ENCODE measurements around the gene NAT9. TPM values are rescaled to one million over a fixed set of nuclear protein-coding genes. Genes with fewer than 3 reads are reported as not detected.

Gene NAT9
- total RNA-seq, 1 donor from 2014 or later = 19.4 TPM

DNA sequence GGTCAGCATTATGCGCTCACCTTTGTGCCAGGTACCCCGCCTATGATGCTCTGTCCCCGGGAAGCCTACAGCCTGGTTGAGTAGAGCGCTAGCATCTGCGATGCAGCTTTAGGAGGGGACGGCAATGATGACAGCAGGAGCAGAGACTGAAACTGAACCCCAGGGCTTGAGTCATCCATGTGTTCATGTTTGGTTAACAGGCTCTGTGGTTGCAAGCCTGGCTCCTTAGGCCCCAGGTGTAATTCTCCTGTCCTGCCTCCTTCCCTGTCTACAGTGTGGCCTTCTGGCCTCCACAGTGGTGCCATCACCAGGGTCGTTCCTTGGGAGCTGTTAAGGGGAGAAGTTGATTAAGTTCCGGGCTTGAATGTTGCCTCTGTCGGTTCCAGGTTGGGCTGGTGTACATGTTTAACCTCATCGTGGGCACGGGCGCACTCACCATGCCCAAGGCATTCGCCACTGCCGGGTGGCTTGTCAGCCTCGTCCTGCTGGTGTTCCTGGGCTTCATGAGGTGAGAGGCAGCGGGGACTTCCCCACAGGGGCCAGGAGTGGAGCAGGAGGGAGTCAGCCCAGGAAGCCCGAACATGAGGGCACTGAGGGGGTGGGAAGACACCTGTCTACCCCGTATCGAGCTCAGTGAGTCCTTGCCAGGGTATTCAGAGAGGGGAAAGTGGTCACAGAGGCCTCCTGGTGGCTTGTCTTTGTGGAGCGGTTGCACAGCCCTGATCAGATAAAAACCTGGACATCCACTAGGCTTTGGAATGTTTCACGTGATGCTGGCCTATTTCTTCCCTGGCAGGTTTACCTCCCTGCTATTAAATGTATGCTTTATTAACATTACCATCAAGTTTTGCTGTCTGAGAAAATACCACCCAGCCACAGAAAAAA, 9.2 kb upstream of the NAT9 start:
- ATAC-seq = no peak
- no peak for DNase-seq (ENCODE audit: missing footprints)
- intact Hi-C loops (cut with DNase I) = no loop called here

DNA sequence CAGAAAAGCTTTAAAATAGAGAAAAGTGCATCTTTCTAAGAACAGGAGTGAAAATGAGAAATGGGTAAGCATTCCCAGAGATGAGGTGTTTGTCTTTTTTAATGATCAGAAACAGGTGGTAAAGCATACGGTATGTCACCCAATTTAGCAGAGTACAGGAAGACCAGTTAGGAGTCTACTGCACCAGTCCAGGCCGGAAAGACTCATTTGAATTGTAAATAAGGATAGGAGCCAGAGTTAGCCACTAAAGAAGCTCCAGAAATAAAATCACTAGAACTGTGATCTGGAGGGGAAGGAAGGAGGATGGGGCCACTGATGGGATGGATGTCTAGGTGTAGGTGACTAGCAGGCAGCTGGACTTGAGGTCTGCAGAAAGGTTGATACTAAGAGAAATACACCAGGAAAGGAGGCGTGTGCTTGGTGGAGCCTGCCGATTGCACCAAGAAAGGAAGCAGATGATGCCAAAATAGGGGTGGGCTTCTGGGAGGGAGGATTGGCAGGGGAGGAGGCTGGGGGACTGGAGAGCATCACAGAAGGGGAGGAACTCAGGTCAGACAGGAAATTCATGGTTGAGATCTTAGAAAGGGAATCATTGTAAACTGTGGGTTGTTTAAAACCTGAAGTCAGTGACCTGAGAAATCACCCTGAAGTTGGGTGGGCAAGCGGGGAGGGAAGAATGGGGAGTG, 8.1 kb upstream of the NAT9 start:
- intact Hi-C loops (cut with DNase I) = no loop called here
- DNase-seq (ENCODE audit: missing footprints) (no peak), ATAC-seq (no peak)

DNA sequence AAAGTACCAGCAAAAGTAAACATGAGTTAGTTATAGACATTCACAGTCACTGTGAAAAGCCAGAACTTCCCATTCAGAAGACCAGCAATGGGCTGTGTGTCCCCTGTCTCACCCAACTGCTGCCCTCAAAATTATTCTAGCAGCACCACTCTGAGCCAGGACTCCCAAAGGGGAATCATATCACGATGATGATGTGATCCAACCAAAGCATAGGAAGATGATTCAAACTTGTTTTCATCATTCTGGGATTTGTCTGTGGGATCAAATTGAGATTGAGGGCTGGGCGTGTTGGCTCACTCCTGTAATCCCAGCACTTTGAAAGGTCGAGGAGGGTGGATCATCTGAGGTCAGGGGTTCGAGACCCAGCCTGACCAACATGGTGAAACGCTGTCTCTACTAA, 6.4 kb upstream of the NAT9 start:
- DNase-seq (ENCODE audit: missing footprints) (no peak), ATAC-seq (no peak)
- intact Hi-C loops (cut with DNase I) = no loop called here

DNA sequence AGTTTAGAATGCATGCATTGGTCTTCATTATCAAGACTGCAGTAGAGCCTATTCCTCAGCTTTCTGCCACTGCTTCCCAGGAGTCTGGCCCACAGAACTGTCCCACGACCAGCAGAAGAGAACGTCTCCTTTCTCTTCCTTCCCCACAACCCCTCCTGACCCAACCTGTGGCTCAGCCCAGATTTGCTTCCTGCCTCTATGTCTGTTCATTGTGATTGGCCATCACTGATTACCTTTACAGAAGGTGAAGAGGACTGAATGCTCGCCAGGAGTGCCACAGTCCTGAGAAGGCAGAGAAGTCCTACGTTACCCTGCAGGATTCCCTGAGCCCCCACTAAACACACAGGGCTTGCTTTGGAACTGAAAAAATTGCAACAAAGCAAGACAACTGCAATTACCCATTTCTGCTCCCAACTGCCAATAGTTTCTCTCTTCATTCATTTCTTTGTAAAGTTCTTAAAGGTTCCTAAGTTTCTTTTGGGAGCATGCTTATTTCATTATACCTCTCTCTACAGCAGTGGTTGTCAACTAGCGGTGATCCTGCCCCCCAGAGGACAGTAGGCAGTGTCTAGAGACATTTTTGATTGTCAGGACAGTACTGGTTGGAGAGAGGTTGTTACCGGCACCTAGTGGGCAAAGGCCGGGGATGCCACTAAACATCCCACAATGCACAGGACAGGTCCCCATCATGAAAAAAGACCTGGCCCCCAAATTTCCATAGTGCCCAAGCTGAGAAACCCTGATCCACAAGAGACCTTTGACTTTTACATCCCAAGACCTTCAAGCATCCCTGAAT, 4.5 kb upstream of the NAT9 start:
- no peak for DNase-seq (ENCODE audit: missing footprints)
- no peak for ATAC-seq
- intact Hi-C loops (cut with DNase I) = no loop called here

DNA sequence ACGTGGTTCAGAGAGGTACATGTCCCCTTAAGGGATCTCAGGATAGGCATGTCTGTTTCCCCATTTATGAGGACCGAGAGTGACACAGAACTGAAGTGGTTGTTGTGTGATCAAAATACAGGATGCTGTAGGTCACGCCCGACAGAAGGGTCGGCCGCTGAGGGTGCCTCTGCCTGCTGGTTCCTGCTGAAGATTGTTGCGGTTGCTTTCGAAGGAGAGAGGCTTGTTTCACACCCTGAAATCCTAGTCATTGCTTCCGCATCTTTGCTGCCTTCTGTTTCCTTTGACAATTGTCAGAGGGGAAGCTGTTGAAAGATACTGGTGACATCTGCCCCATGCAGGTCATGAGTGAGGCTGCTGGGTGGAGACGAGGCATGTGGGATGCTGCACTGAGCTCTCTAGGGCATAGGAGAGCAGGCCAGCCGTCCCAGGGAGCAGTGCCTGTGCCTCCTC, 3.8 kb upstream of the NAT9 start:
- peak; percentile 89 for DNase-seq (ENCODE audit: missing footprints)
- peak; percentile 20 for ATAC-seq
- intact Hi-C loops (cut with DNase I) = loop anchor here (5.0 kb wide), 1 partner anchor 92 kb away; the partner anchor contains the start of gene FDXR

DNA sequence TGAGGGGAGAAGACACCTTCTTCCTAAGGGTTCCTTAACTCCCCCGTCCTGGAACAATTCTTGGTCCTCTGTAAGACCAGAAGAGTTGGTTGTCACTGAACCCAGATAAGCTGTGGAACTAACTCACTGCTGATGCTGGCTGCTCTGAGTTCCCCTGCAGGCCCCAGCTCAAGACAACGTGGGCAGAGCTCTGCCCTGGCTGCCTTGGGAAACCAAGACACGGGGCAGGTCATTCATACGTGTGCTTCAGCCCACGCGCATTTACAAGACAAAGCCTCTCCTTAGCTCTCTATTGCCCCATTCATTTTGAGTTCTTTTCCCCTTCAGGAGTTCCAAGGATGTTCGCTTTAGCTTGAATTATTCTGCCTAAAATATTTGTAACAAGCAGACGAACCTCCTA, 3.4 kb upstream of the NAT9 start:
- intact Hi-C loops (cut with DNase I) = loop anchor here (5.0 kb wide), 1 partner anchor 93 kb away; the partner anchor contains the start of gene FDXR
- ATAC-seq (no peak), DNase-seq (ENCODE audit: missing footprints) (no peak)

DNA sequence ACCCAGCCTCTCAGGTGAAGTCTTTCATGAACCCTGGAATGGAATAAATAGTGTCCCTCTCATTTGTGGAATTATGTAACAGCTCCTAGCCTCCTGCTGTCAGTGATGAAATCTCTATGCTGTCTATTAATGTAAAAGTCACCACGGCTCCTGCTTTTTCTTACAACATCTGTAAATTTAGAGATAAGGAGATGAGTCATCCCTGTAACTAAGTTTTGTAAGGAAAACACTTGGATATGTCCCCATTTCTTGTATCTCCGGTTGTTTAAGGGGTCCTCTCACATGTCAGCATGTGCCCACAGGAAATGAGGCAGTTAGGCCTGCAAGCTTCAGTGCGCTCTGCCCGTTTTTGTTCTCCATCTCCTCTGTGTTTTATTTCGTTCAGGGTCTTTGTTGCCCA, 2.8 kb upstream of the NAT9 start:
- intact Hi-C loops (cut with DNase I) = loop anchor here (5.0 kb wide), 1 partner anchor 93 kb away; the partner anchor contains the start of gene FDXR
- ATAC-seq = no peak
- no peak for DNase-seq (ENCODE audit: missing footprints)

DNA sequence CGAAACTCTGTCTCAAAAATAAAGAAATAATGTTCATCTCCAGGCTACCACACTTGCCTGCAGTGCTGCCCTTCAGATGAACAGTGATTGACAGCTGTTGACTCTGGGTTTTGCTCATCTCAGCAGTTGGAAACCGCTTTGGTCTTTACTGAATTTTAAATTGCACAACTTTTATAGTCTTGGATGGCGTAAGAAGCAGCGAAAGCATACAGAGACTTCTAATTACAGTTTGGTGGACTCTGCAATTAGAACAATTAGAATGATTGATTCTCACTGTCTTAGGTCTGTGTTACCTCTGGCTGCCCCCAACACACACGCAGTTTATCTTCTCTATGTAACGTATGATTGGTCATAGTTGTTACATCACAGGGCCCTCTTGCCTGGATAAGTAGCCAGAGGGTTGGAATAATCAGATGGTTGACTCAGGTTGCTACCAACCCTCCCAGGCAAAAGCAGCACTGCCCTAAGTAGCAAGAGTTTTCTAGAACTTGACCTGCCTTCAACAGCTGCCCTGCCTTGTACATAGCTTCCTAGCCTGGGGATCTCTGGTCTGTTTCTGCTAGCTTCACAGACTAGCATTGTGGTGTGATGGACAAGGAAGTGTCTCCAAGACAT, 1.9 kb upstream of the NAT9 start:
- ATAC-seq (no peak), DNase-seq (ENCODE audit: missing footprints) (no peak)
- intact Hi-C loops (cut with DNase I) = loop anchor here (5.0 kb wide), 1 partner anchor 94 kb away; the partner anchor contains the start of gene FDXR

DNA sequence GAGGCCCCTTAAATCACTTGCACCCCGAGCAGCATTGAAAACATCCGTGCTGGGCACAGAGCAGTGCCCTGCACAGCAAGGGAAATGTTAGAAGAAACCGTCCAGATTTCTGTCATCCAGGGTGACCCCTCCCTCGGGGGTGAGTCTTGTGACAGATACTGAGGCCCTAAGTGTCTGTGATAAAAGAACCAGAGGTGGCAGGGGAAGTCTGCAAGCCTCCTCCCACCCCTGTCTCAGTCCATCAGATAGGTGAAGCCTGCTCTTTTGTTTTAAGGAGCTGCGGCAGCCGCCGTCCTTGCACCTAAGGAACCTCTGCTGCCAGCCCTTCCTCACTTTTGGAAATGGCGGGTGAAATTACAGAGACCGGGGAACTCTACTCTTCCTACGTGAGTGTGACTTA, 845 bp upstream of the NAT9 start:
- intact Hi-C loops (cut with DNase I) = loop anchor here (5.0 kb wide), 1 partner anchor 95 kb away; the partner anchor contains the start of gene FDXR

DNA sequence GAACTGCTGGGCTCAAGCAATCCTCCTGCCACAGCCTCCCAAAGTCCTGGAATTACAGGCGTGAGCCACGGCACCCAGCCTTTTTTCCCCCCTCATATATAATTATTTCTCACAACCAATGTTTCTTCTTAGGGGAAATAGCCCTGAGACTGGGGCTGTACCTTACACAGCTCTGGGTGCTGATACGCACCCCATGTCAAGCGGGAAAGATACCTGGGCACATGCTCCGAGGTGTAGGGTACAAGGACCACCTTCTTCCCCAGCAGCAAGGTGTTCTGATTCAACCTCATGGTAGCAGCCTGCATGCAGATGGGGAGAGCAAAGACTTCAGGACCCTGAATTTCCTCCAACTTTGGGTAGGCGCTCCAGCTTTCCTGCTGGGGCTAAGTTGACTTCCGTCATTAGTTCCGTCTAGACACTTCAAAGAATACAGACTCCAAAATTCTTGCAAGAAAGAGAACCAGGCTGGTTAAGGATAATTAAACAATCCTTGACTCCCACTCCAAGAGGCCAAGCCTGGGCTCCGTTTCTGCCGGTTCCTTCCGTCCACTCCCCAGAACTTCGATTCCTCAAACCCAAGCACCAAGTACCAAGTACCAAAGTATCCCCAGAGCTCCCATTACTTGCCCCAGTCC, 619 bp downstream of the NAT9 start:
- ATAC-seq = no peak
- intact Hi-C loops (cut with DNase I) = loop anchor here (5.0 kb wide), 1 partner anchor 97 kb away; the partner anchor contains the start of gene FDXR
- no peak for DNase-seq (ENCODE audit: missing footprints)

More for the DNA sequence above, 845 bp upstream of the NAT9 start:
- no peak for ATAC-seq
- no peak for DNase-seq (ENCODE audit: missing footprints)

DNA sequence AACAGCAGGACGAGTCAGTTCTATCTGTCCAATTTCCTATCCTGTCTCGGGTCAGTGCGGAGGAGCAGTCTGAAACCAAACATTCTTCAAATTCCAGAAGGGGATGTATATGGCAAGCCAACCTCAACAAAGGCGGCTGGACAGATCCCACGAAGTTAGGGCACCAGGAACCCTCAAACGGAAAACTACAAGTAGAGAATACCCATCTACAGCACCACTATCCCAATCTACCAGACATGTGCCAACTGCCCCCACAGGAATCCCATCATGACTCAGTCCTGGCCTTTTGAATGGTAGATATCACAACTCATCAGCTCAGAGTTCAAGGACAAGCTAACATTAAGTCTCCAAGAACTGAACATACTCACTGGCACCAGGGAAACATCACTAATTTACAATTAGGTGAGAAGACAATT, 2.3 kb downstream of the NAT9 start:
- no peak for DNase-seq (ENCODE audit: missing footprints)
- no peak for ATAC-seq
- intact Hi-C loops (cut with DNase I) = no loop called here

DNA sequence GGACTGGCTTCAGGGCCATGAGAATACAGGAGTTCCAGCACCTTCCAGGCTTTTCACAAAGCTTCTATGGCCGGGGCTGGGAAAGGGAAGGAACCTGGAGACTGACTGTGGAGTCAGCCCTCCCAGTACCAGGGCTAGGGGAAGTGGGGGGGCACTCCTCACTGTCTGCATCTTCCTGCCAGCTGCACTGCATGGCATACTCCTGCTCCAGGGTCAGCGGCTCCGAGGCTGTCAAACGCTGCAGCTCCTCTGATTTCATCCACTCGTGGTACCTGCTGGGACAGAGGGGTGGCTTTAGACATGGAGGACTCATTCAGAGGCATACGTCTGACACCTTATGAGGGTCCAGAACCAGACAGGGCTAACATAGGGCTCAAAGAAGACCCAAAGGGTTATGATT, 2.7 kb downstream of the NAT9 start:
- DNase-seq (ENCODE audit: missing footprints) = no peak
- ATAC-seq = no peak
- intact Hi-C loops (cut with DNase I) = no loop called here

DNA sequence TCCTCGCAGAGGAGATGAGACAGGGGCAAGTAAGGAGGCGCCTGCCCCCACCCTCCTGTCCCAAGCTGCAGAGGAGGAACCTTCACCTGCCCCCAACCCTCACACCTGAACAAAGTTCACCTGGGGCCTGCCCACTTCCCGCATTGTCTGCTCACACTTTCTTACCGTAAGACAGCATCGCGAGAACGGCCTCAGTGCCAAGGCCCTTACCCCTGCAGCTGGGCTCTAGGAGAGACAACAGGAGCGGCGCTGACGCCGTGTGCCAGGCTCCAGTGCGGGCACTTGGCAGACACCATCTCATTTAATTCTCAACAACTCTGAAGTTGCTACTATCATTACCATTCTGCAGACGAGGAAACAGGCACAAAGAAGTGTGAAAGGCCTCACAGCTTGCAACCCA, 4.1 kb downstream of the NAT9 start:
- intact Hi-C loops (cut with DNase I) = no loop called here
- no peak for DNase-seq (ENCODE audit: missing footprints)
- ATAC-seq = no peak

DNA sequence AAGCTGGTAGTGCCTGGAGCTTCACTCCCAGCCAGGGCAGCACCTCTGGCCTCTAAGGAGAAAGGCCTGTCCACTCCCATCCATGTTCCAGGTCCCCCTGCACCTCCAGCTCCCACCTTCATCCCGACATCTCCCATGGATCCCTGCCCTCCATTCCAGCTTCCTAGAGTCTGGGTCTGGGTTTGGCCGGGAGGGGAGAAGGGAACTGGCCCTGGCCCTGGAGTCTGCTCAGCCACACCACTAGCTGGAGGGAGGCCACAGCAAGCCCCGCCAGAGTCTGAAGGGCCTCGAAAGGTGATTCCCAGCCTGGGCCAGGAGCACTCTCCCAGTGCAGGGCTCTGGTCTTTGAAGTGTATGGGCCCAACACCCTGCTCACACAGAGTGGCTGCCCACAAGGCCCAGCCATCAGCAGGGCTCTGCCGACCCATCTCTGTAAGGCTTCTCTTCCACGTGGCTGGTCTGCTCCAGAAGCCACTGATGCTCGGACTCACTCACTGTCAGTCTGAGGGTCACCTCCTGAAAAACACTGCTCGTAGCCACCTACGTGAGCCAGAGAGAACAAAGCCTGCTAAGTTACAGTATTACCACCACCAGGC, 4.7 kb downstream of the NAT9 start:
- ATAC-seq (no peak), DNase-seq (ENCODE audit: missing footprints) (no peak)
- intact Hi-C loops (cut with DNase I) = no loop called here

DNA sequence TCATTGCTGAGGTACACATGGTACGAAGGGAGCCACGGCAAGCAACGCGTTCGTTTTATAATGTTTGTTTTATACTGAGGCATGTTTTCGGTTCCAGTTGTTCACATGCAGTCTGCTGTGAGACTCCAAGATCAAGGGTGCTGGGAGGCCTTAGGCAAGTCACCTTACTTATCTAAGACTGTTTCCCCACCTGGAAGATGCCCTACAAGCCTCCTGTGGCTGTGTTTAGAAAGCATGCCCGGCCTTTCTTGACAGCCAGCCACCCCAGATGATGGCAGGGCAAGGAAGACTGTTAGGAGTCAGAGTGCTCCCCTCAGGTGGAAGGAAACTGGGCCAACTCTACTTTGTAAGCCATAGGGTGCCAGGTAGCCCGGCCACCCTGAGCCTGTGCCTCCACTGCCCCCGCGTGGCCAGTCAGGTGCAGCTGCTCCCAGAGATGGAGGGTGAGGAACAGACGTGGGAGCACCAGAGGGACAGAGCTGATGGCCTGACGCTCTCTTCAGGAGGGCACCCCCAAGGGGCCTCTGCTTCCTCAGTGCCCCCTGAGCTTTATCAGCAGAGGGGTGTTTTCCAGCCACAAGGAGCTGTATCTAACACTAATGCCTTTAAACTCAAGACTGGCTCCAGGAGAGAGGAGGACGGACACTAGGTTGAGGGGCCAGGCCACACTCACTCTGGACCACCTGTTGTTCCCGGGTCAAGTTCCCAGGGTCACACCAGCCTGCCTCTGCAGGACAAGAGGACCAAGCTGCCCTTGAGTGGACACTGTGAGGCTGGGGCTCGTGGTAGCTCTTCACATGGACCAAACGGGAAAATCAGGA, 5.4 kb downstream of the NAT9 start:
- intact Hi-C loops (cut with DNase I) = no loop called here
- peak; percentile 90 for DNase-seq (ENCODE audit: missing footprints)
- ATAC-seq = peak; percentile 66

DNA sequence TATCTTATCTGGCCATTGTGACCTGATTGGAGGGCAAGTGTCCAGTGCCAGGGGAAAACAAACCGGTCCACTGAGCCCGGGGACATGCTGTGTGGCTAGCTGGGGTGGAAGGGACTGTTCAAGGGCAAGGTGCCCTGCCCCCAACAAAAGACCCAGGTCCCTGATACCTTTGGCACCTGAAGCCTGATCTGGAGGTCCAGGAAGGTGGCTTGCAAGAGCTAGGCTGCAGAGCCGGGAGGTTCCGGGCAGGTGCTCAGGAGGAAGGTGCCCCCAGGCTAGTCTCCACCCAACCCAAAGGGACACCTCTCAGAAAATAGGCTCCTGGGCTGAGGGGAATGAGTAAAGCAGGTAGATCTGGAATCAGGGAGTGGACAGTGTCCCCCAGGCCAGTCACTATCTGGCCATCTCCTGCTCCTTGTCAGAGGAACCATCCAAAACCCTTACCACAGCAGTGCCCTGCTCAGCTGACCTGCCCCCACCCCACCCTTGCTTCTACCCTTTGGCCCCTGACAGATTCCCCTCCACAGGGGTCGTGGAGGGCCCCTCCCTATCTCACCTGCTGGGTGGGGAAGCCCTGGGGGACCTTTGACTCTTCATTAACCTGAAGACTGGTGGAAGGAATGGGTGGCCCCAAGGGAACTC, 6.2 kb downstream of the NAT9 start:
- DNase-seq (ENCODE audit: missing footprints) (no peak), ATAC-seq (no peak)
- intact Hi-C loops (cut with DNase I) = loop anchor here (1.0 kb wide), 1 partner anchor 26 kb away; no protein-coding TSS in a partner anchor

All from Right ventricle myocardium inferior (tissue), 1 donor.